GM12874 (cell line): ENCODE results near the gene FAM204A.

Experiments used
- CTCF ChIP-seq: IDR thresholded peaks from 2 replicates; pipeline ENCODE4 v1.5.1; 2011; ENCODE audit warnings: low read depth, mild to moderate bottlenecking, control low read depth, low read length, moderate library complexity; ENCODE audit not compliant: insufficient read depth

Gene FAM204A

GRCh38 chr10:118310822-118311221 is 31.3 kb downstream of the FAM204A start:
- no peak for TF ChIP-seq CTCF

- TF ChIP-seq CTCF = no peak
Observed at GRCh38 chr10:118309911-118310310, 32.2 kb downstream of the FAM204A start.

GRCh38 chr10:118308664-118309063 is 33.5 kb downstream of the FAM204A start:
- TF ChIP-seq CTCF = no peak

- no peak for TF ChIP-seq CTCF
Observed at GRCh38 chr10:118307859-118308258, 34.3 kb downstream of the FAM204A start.

- TF ChIP-seq CTCF = no peak
Observed at GRCh38 chr10:118307220-118307619, 34.9 kb downstream of the FAM204A start.

GRCh38 chr10:118305730-118306129 is 36.4 kb downstream of the FAM204A start:
- no peak for TF ChIP-seq CTCF

- TF ChIP-seq CTCF = no peak
Observed at GRCh38 chr10:118304521-118304920, 37.6 kb downstream of the FAM204A start.

- no peak for TF ChIP-seq CTCF
Observed at GRCh38 chr10:118301211-118301610, 40.9 kb downstream of the FAM204A start.
